Duodenal mucosa (tissue), 2 donors: ENCODE measurements around the gene SCUBE1.

Source experiments
- H3K27ac ChIP-seq: one replicate; pipeline ENCODE4 v1.7.0; 2013; ENCODE audit warnings: low read depth, low read length
- H3K27me3 ChIP-seq, 2 donors: one replicate each; pipeline ENCODE4 v1.7.0; 2013; ENCODE audit warnings: low read length in 2 of 2, control low read depth in 1 of 2; ENCODE audit not compliant: insufficient read depth in 2 of 2, control insufficient read depth in 1 of 2
- H3K36me3 ChIP-seq, 2 donors: one replicate each; pipeline ENCODE4 v1.7.0; 2013; ENCODE audit warnings: low read length in 2 of 2, control low read depth in 1 of 2; ENCODE audit not compliant: insufficient read depth in 2 of 2, control insufficient read depth in 1 of 2
- H3K4me1 ChIP-seq, 2 donors: one replicate each; pipeline ENCODE4 v1.7.0; 2013; ENCODE audit warnings: low read length in 2 of 2, control low read depth in 1 of 2; ENCODE audit not compliant: insufficient read depth in 2 of 2, control insufficient read depth in 1 of 2
- H3K4me3 ChIP-seq, 2 donors: one replicate each; pipeline ENCODE4 v1.7.0; 2013; ENCODE audit warnings: low read length in 2 of 2, low read depth in 1 of 2
- H3K9ac ChIP-seq, 2 donors: one replicate each; pipeline ENCODE4 v1.7.0; 2013; ENCODE audit warnings: low read length in 2 of 2, low read depth in 1 of 2
- H3K9me3 ChIP-seq, 2 donors: one replicate each; pipeline ENCODE4 v1.7.0; 2013; ENCODE audit warnings: low read length in 2 of 2, control low read depth in 1 of 2; ENCODE audit not compliant: control insufficient read depth in 1 of 2

The SCUBE1 gene

DNA sequence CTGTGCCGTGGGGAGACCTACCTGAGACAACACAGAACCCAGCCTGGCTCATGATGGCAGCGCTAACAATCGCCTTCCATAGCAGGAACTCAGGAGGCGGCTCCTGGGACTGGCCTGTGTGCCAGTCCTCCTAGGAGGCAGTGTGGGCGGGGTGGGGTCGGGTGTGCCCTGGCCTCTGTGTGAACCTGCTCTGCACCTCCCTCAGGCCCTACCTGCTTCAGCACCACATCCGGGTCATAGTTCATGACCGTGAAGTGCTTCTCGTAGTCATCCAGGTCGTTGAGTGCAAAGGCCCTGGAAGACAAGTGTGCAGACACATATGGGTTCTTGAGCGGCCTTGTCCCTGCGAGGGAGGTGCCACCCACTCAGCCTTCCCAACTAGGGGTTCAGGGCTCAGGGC is 171.6 kb downstream of the SCUBE1 start:
- Histone ChIP-seq H3K4me3 (peak overlapping the region; percentile 41 to 43), H3K36me3 (peaks cover 8 to 71% of the 10 kb centered on the region in 2 donors), H3K4me1 (peaks cover 12 to 13% of the 10 kb centered on the region in 2 donors), H3K9ac (peak overlapping the region; percentile 9 to 63), H3K27ac (peak overlapping the region; percentile 42), H3K9me3 (no peaks in the 10 kb centered on the region), H3K27me3 (no peaks in the 10 kb centered on the region)

DNA sequence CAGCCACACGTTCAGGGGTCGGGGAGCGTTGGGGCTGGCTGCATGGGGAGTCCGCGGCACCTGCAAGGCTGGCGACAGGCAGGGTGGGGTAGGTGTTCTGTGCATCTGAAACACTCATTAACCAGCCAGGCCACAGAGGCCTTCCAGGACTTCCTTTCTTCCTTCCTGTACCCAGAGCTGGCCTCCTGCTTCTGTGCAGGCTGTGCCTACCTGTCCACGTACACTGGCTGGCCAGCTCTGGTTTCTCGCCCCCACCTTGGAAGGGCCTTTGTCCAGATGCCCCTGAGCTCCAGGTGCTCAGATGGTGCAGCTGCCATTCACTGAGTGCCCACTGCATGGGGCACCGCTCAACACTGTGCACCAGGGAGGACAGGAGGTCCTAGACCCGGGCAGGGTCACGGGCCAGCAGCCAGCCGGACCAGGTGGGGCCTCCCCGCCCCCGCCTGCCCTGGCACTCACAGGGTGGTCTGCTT is 172.1 kb downstream of the SCUBE1 start:
- H3K9ac ChIP-seq = peak overlapping the region; percentile 9 to 63
- H3K27ac ChIP-seq = peak overlapping the region; percentile 42
- no peaks in the 10 kb centered on the region for H3K27me3 ChIP-seq
- peaks cover 12 to 13% of the 10 kb centered on the region in 2 donors for H3K4me1 ChIP-seq
- H3K9me3 ChIP-seq = no peaks in the 10 kb centered on the region
- H3K4me3 ChIP-seq = peak overlapping the region; percentile 41 to 43
- peaks cover 8 to 70% of the 10 kb centered on the region in 2 donors for H3K36me3 ChIP-seq

DNA sequence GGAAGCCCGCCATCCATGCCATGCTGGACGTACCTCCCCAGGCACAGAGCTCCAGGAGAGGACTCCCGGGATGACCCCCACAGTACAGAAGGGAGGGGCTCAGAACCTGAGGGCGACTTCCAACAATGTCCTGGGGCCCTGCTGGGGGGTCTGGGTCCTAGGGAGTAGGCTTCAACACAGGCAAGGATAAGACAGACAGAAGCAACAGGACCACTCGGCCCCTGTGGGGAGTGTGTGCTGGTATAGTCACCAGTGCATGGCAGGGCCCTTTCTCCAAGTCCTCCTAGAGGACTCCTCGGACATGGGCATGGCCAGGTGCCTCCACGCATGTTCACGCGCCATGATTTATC is 173.1 kb downstream of the SCUBE1 start:
- H3K4me1 ChIP-seq = peaks cover 12 to 13% of the 10 kb centered on the region in 2 donors
- H3K27me3 ChIP-seq = no peaks in the 10 kb centered on the region
- H3K36me3 ChIP-seq = peaks cover 8 to 65% of the 10 kb centered on the region in 2 donors
- H3K9me3 ChIP-seq = no peaks in the 10 kb centered on the region
- no peak overlapping the region for H3K27ac ChIP-seq
- H3K4me3 ChIP-seq = peak overlapping the region in 1 of 2 donors; percentile 8
- no peak overlapping the region for H3K9ac ChIP-seq

DNA sequence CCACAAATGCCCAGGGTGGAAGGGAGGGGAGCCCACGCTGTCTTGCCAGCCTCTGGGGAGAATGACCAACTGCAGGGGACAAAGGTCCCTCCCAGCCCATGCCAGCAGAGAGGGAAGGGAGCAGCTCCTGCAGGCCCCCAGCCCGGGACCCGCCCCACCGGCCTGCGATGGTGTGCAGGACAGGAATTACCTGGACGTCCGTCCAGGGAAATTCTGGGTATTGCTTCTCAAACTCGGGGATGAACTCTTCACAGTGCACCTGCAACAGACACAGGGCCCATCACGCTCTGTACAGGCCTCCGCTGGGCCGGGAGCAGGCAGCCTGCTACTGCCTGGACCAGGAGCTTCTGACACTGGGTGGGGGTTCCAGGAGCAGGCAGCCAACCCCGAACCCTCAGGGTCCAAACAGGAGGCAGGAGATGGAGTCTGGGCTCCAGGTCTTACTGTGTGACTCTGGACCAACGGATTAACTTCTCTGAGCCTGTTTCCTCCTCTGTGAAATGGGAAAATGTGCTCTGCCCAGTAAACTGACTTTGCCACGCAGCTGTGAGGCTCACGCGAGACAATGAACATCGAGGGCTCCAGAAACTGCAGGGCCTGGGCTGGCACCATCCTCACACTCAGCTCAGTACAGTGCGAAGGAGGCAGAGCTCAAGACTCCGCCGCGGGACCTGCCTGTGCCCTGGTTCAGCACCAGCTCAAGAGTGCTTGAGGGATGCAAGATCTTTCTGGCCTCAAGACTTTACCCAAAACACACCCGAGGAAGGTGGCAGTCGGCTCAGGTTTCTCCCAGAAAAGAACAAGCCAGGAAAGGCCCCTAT is 173.7 kb downstream of the SCUBE1 start:
- Histone ChIP-seq H3K9ac (no peak overlapping the region), H3K27ac (no peak overlapping the region), H3K27me3 (no peaks in the 10 kb centered on the region), H3K4me3 (no peak overlapping the region), H3K36me3 (peaks cover 4 to 61% of the 10 kb centered on the region in 2 donors), H3K9me3 (no peaks in the 10 kb centered on the region), H3K4me1 (peaks cover 12 to 13% of the 10 kb centered on the region in 2 donors)

DNA sequence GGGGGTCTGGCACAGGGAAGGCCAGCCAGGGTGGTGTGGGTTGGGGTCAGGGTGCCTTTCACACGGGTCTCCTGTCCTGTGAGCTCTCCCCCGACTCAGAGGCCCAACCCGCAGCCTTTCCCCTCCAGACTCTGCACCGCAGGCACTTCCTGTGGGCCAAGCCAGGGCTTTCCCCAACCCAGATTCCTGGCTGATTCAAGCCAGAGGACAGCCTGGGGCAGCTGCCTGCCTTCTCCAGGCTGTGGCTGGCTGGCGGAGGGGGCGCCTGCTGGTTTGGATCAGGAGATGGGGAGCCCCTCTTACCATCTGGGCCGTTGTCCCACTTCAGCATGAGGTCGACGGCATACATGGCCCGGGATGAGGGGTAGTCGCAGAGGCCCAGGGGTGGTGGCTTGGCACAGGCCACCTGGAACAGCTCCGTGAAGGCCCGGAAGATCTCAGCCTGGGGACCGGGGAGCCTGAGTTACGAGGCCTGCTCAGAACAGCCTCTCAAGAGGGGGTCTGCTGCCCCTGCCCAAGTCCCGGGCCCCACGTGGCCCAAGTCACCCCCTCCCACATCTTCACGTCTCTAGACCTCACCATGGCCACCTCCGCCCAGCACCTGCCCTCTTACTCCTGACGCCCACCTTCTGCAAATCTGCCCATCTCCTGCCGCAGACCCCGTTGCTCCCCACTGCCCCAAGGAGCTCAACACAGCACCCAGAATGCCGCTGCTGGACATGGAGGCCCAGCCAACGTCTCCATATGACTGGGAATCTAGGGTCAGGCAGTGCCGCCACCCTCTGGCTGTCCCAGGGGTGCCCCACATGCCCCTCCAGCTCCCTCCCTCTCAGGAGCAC is 174.5 kb downstream of the SCUBE1 start:
- Histone ChIP-seq H3K27me3 (no peaks in the 10 kb centered on the region), H3K36me3 (peaks cover 0 to 52% of the 10 kb centered on the region in 2 donors), H3K9ac (no peak overlapping the region), H3K4me3 (no peak overlapping the region), H3K4me1 (peaks cover 12 to 14% of the 10 kb centered on the region in 2 donors), H3K9me3 (no peaks in the 10 kb centered on the region), H3K27ac (no peak overlapping the region)

DNA sequence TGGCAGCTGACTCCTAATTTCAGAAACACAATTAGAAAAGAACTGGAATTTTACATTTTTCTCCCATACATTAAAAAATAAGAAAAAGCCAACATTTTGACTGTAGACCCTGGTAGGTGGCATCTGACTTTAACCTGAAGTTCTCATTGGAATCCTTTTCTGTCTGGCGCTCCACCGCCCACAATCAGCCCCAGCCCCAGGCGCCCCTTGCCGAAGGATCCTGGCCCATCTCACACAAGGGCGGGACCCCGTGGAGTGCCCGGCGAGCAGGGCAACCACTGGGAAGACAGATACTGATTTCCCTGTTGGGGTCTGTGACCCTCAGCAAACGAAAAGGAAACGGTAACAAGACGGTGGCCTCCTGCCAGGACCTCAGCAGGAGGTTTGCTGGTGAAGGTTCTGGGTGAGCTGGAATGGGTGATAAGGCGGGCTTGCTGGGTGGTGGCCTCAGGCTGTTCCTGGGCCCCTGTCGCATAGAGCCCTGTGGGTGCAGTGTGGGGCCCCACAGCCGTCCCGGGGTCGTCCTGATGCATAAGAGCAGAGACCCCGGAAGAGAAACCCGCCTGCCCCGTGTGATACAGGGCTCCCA is 176.1 kb downstream of the SCUBE1 start:
- Histone ChIP-seq H3K9ac (no peak overlapping the region), H3K27ac (no peak overlapping the region), H3K9me3 (no peaks in the 10 kb centered on the region), H3K27me3 (no peaks in the 10 kb centered on the region), H3K36me3 (peaks cover 0 to 47% of the 10 kb centered on the region in 2 donors), H3K4me3 (no peak overlapping the region), H3K4me1 (peaks cover 11 to 19% of the 10 kb centered on the region in 2 donors)

DNA sequence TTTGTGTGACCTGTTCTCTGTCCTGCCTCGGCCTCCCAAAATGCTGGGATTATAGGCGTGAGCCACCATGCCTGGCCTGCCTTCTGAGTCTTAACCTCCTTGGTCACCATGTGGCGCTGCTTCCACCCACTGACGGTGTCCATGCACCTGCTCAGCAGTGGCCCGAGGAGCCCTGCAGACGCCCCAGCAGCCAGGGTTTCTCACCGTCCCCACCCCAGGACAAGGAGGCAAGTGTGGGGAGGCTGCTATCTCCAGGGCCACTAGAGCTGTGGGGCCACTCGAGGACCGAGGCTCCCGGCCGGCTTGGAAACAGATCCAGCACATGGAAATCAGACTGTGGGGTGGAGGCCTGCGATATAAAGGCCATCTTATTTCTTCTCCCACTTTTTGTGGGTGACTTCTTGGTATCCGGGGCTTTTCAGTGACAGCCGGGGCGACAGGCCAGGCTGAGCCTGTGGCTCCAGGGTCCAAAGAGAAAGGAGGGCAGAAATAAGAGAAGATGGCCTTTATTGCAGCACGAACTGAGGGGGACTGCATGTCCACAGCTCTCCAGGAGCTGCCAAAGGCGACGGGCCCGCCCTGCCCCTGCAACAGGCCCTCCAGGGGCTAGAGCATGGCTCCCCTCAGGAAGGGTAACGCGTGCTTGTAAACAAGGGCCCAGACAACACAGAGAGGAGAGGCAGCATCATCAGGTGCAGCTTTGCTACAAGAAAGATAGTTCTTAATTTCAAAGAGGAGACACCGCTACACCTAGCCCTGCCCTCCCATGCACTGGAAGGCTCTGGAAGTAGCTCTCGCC is 176.8 kb downstream of the SCUBE1 start:
- H3K9ac ChIP-seq = no peak overlapping the region
- no peak overlapping the region for H3K4me3 ChIP-seq
- no peak overlapping the region for H3K27ac ChIP-seq
- no peaks in the 10 kb centered on the region for H3K9me3 ChIP-seq
- H3K4me1 ChIP-seq = peaks cover 3 to 15% of the 10 kb centered on the region in 2 donors
- peaks cover 0 to 42% of the 10 kb centered on the region in 2 donors for H3K36me3 ChIP-seq
- no peaks in the 10 kb centered on the region for H3K27me3 ChIP-seq

DNA sequence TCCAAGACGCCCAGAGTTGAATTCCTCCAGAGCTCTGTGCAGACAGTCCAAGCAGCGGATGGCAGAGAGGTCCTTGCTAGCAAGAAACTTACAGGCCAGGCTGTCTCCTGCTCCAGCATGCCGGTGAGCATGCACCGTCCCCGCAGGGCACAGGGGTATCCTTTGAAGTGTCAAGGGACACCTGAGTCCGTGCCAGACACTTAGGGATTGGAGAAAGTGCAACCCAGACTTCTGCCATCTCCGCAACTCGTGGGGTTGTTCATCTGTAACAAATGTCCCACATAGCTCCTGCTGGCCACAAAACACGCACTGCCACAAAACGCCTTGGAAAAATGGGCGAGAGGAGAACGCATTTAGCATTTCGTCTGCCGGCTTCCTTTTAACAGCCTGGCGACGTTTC is 178.5 kb downstream of the SCUBE1 start:
- no peak overlapping the region for H3K27ac ChIP-seq
- H3K4me1 ChIP-seq = peaks cover 6 to 14% of the 10 kb centered on the region in 2 donors
- H3K9me3 ChIP-seq = no peaks in the 10 kb centered on the region
- no peak overlapping the region for H3K4me3 ChIP-seq
- H3K27me3 ChIP-seq = no peaks in the 10 kb centered on the region
- no peak overlapping the region for H3K9ac ChIP-seq
- peaks cover 6 to 32% of the 10 kb centered on the region in 2 donors for H3K36me3 ChIP-seq

DNA sequence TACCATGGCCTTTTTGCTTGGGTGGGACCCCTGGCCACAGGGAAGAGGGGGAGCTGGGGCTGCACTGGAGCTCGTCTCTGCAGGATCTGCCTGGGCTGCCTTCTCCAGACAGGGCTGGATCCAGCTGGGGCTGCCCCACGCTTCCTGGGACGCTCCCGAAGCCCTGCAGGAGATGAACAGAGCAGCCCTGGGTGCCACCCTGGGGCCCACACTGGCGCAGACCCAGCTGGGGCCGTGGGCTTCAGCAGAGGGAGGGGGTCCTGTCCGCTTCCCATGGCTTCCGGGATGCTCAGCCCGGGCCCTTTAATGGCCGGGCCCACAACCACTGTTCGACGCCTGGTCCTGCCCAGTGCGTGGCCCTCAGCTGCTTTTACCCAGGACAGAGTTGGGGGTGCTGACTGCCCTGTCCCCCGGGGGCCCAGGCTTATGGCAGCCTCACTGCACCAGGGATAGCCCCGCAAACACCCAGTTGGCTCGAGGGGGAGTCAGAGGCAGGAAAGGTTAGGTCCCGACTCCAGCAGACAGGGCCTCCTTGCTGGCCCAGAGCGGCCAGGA is 179.9 kb downstream of the SCUBE1 start:
- no peaks in the 10 kb centered on the region for H3K27me3 ChIP-seq
- H3K9ac ChIP-seq = no peak overlapping the region
- H3K36me3 ChIP-seq = peaks cover 6 to 27% of the 10 kb centered on the region in 2 donors
- H3K9me3 ChIP-seq = no peaks in the 10 kb centered on the region
- H3K4me3 ChIP-seq = no peak overlapping the region
- H3K27ac ChIP-seq = no peak overlapping the region
- H3K4me1 ChIP-seq = peaks cover 15 to 27% of the 10 kb centered on the region in 2 donors
